GM10248 (cell line): ENCODE data around the gene TREM2.

Experiments used
- CTCF ChIA-PET: fragments of 300-600 bp; sonication (Branson Sonifier 250); formaldehyde crosslinking; extraction: SDS; loops from one replicate; lab custom pipeline; 2021; ENCODE audit warnings: antibody characterized with exemption; lab: Yijun Ruan, JAX
- POLR2A ChIA-PET: fragments of 350-650 bp; sonication (Branson Sonifier 250); formaldehyde crosslinking; extraction: SDS; loops from one replicate; lab custom pipeline; 2020; ENCODE audit warnings: antibody characterized with exemption; lab: Yijun Ruan, JAX
- DNase-seq: peaks from one replicate; pipeline ENCODE4 v3.0.0; 2012; ENCODE audit errors: extremely low spot score
- TF ChIP-seq, protein P1 (sequence below): IDR thresholded peaks from 2 replicates; pipeline ENCODE4 v1.5.1; 2012; ENCODE audit warnings: mild to moderate bottlenecking, low read depth; ENCODE audit errors: extremely low read depth, missing control alignments, control extremely low read depth

The TREM2 gene

DNA sequence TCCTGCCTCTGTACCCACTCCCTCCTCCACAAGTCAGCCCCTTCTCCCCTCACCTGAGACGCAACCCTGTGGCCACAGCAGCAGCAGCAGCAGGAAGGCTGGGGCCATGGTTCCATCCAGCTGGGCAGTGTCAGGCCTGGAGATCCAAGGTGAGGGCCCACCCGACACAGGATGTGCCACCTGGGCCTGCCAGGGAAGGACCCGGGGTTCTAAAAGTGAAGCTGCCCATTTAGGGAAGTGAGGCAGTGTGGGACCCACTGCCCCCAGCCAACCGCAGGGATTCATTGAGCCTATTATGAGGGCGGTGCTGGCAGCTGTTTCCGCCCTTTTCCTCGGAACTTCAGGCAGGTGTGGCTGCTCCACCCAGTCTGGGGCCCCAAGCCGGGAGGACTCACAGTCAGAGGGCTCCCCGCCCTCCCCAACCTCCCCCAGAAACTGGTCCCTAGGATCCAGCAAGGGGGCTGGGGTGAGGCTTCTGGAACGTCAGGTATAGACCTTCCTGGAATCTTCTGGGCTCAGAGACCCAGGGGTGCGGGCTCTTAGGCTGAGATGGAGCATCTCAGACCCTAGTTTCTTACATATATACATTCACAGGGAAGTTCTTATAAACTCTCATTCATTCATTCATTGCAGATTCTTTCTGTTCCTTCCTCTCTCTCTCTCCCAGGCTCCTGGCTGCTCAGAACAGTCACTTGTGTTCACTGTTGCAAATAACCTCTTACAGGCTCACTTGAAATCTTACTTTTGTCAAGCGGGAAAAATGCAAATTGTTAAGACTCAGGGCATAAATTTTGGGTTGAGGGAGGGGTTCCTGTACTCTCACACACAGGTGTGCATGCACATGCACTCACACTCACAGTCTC lies 38.2 kb upstream of the TREM2 start, which contains the start of gene TREML2:
TREML2 (minus strand) TSS at position 249 of the 863 bp plus-strand sequence; CDS start at position 108, 141 bp downstream.
- DNase-seq = no peak
- TF ChIP-seq, protein P1, sequence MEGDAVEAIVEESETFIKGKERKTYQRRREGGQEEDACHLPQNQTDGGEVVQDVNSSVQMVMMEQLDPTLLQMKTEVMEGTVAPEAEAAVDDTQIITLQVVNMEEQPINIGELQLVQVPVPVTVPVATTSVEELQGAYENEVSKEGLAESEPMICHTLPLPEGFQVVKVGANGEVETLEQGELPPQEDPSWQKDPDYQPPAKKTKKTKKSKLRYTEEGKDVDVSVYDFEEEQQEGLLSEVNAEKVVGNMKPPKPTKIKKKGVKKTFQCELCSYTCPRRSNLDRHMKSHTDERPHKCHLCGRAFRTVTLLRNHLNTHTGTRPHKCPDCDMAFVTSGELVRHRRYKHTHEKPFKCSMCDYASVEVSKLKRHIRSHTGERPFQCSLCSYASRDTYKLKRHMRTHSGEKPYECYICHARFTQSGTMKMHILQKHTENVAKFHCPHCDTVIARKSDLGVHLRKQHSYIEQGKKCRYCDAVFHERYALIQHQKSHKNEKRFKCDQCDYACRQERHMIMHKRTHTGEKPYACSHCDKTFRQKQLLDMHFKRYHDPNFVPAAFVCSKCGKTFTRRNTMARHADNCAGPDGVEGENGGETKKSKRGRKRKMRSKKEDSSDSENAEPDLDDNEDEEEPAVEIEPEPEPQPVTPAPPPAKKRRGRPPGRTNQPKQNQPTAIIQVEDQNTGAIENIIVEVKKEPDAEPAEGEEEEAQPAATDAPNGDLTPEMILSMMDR = no peak
- CTCF ChIA-PET = interaction anchor here (1.0 to 2.1 kb wide), 8 partner anchors 9 to 167 kb away, joined by 3 to 9 read pairs (median 5); no protein-coding TSS in a partner anchor
- POLR2A ChIA-PET = no interaction called here

DNA sequence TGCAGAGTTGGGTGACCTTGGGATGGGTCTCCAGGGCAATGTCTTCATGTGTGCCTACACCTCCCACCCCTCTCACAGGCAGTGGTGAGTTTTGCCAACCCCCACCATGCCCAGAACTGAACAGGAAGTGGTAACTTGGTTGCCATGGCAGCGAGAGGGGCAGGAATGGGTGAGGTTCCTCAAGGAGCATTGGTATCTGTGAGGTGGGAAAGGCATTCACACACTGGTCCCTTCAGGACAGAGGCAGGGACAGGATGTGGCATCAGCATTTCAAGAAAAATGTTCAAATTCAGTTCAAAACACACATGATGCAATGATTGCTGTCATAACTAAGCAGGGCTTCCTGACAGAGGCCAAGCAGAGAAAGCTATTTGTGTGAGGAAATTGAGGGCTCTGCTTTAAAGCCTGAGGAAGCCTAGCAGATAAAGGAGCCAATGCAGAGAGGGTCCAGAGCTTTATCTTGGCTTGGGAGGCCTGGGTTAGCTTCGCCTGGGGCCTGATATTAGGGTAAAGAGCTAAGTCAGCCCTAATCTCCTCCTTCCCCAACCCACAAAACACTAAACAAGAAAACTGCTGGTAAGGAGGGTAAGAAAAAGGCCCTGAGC lies 37.5 kb upstream of the TREM2 start:
- TF ChIP-seq, protein P1 = no peak
- POLR2A ChIA-PET = no interaction called here
- DNase-seq = no peak
- CTCF ChIA-PET = interaction anchor here (1.0 to 2.1 kb wide), 8 partner anchors 8 to 168 kb away, joined by 3 to 9 read pairs (median 5); no protein-coding TSS in a partner anchor

DNA sequence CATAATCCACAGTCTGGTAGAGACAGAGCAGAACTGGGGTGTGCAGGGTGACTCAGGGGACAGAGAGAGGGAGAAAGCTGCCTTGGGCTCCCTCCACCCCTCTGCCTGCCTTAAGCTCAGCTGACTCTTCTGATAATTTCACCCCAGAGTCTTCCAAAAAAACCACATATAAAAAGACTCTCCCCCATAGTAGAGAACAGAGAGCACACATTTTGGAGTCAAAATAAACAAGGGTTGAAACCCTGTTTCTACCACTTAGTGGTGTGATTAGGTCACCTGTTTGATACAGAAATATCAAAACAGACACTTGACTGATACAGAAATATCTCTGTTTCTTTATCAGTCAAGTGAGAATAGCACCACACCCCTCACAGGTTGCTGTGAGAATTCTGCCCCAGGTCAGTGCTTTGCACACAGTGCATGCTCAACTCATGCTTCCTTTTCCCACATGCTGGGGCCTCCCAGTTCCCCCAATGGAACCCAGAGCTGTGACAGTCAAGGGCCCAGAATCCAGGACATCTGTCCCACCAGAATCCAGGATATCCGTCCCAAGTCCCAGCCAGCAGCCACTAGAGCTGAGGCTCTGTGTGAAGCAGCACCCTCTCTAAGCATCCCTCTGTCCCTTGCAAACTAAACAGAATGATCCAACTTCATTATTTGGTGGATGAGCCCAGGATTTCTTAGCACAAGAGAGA lies 36.8 kb upstream of the TREM2 start:
- CTCF ChIA-PET = interaction anchor here (0.9 to 2.1 kb wide), 7 partner anchors 8 to 169 kb away, joined by 3 to 9 read pairs (median 5); no protein-coding TSS in a partner anchor
- TF ChIP-seq, protein P1 = no peak
- DNase-seq = peak; percentile 49
- POLR2A ChIA-PET = no interaction called here

DNA sequence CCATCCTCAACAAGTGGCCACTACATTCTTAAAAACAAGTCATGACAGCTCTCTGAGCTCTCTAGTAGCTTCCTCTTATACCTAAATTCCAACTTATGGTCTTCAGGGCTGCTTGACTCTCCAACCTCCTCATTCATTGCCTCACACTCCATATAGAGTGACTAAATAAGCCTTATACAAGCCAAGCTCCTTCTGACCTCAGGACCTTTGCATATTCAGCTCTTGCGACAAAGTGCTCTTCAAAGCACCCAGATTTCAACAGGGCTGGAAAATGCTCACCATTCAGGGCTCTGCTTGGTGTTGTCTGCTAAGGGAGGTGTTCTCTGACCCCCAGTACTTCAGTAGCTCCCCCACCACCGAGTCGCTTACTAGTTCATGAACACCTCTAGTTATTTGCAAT lies 34.3 kb upstream of the TREM2 start:
- TF ChIP-seq, protein P1 = no peak
- CTCF ChIA-PET = interaction anchor here (1.0 to 1.6 kb wide), 4 partner anchors 15 to 171 kb away, joined by 3 to 6 read pairs (median 4); no protein-coding TSS in a partner anchor
- no peak for DNase-seq
- POLR2A ChIA-PET = no interaction called here

DNA sequence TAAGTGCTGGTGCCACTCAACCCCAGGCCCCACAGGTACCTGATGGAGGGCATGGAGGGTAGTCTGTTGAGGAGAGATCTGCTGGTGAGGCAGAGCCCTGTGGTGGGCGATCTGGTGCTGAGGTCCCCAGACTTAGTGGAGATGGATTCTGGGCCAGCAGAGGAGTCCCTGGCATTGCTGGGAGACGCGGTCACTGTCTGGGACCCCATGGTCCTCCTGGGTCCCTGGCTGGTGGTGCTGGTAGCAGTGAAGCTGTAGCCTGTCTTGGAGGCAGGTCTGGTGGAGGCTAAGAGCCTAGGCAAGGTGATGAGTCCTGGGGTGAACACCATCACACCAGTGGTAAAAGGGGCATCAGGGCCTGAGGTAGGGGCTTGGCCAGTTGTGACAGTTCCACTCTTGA lies 31.5 kb upstream of the TREM2 start:
- TF ChIP-seq, protein P1 = no peak
- ChIA-PET POLR2A (no interaction called here), CTCF (interaction anchor here (1.1 kb wide), 1 partner anchor 12 kb away, joined by 3 read pairs; no protein-coding TSS in a partner anchor)
- DNase-seq = no peak

DNA sequence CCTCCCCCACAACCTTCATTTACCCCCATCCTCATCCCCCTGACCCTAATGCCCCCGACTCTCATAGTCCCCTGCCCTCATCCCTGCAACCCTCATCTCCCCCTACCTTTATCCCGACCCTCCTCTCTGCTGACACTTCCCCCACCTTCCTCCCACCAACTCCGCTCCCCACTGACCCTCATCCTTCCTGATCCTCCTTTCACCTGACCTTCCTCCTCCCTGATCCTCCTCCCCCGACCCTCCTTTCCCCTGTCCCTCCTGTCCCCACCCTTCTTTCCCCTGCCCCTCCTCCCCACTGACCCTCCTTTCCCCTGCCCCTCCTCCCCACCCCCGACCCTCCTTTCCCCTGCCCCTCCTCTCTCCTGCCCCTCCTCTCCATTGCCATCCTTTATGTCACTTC lies 31.0 kb upstream of the TREM2 start:
- TF ChIP-seq, protein P1 = no peak
- DNase-seq = no peak
- ChIA-PET POLR2A (no interaction called here), CTCF (no interaction called here)
